Glutamatergic neuron (in vitro differentiated cells): ENCODE measurements around the gene PLEKHM3. TPM values are rescaled to one million over a fixed set of nuclear protein-coding genes. Genes with fewer than 3 reads are reported as not detected.

Experiments
- DNase-seq: peaks from one replicate; pipeline ENCODE4 v3.0.0; 2022
- H3K27ac Mint-ChIP-seq: one replicate; pipeline ENCODE4 v1.8.0; 2020; ENCODE audit warnings: mild to moderate bottlenecking, mixed read lengths, inconsistent platforms; ENCODE audit not compliant: unreplicated experiment
- H3K27me3 Mint-ChIP-seq: one replicate; pipeline ENCODE4 v1.8.0; 2020; ENCODE audit warnings: mild to moderate bottlenecking, moderate library complexity, mixed read lengths, inconsistent platforms; ENCODE audit not compliant: unreplicated experiment
- H3K36me3 Mint-ChIP-seq: one replicate; pipeline ENCODE4 v1.8.0; 2020; ENCODE audit warnings: mild to moderate bottlenecking, mixed read lengths, inconsistent platforms; ENCODE audit not compliant: unreplicated experiment
- H3K4me1 Mint-ChIP-seq: one replicate; pipeline ENCODE4 v1.8.0; 2020; ENCODE audit warnings: mild to moderate bottlenecking, low read depth, mixed read lengths, inconsistent platforms; ENCODE audit not compliant: unreplicated experiment
- H3K4me3 Mint-ChIP-seq: one replicate; pipeline ENCODE4 v1.8.0; 2020; ENCODE audit warnings: mild to moderate bottlenecking, mixed read lengths, inconsistent platforms; ENCODE audit not compliant: unreplicated experiment
- H3K9me3 Mint-ChIP-seq: one replicate; pipeline ENCODE4 v1.8.0; 2020; ENCODE audit warnings: mild to moderate bottlenecking, moderate library complexity, mixed read lengths, inconsistent platforms; ENCODE audit not compliant: unreplicated experiment
- CTCF ChIP-seq: fragments of 200-600 bp; sonication (generic); IDR thresholded peaks from one replicate; pipeline ENCODE4 v1.5.0; 2021; ENCODE audit not compliant: partially characterized antibody, unreplicated experiment
- total RNA-seq: library from RNA; stranded (reverse); fragmentation: NEBNext Ultra II Directional; extraction: Animal tissue kit (Norgen Biotek cat#: 25700); gene quantifications from one replicate; pipeline ENCODE4 v1.2.1, GENCODE V29; 2021; ENCODE audit not compliant: unreplicated experiment

PLEKHM3 gene
- total RNA-seq, 1 donor from 2014 or later: 19.5 TPM

DNA sequence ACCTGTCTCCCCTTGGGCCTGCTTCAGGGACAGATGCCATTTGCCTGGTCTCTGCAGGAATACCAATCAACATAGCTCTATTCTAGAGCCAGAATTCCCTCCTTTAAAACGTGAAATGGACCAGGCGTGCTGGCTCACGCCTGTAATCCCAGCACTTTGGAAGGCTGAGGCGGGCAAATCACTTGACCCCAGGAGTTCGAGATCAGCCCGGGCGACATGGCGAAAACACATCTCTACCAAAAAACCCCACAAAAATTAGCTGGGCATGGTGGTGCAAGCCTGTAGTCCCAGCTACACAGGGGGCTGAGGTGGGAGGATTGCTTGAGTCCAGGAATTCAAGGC, 127.0 kb downstream of the PLEKHM3 start:
- no peak for TF ChIP-seq CTCF
- Mint-ChIP-seq H3K36me3 (peaks cover 4% of the 10 kb centered on the region), H3K9me3 (no peaks in the 10 kb centered on the region), H3K4me3 (no peak overlapping the region), H3K4me1 (peaks cover 6% of the 10 kb centered on the region), H3K27me3 (peaks cover 2% of the 10 kb centered on the region), H3K27ac (peak overlapping the region; percentile 68)
- DNase-seq: no peak

- TF ChIP-seq CTCF: no peak
- Mint-ChIP-seq H3K27me3 (peaks cover 2% of the 10 kb centered on the region), H3K4me3 (no peak overlapping the region), H3K36me3 (peaks cover 4% of the 10 kb centered on the region), H3K4me1 (peaks cover 6% of the 10 kb centered on the region), H3K27ac (peak overlapping the region; percentile 68), H3K9me3 (no peaks in the 10 kb centered on the region)
- no peak for DNase-seq
Observed at GRCh38 chr2:207897541-207898353, 127.6 kb downstream of the PLEKHM3 start.

DNA sequence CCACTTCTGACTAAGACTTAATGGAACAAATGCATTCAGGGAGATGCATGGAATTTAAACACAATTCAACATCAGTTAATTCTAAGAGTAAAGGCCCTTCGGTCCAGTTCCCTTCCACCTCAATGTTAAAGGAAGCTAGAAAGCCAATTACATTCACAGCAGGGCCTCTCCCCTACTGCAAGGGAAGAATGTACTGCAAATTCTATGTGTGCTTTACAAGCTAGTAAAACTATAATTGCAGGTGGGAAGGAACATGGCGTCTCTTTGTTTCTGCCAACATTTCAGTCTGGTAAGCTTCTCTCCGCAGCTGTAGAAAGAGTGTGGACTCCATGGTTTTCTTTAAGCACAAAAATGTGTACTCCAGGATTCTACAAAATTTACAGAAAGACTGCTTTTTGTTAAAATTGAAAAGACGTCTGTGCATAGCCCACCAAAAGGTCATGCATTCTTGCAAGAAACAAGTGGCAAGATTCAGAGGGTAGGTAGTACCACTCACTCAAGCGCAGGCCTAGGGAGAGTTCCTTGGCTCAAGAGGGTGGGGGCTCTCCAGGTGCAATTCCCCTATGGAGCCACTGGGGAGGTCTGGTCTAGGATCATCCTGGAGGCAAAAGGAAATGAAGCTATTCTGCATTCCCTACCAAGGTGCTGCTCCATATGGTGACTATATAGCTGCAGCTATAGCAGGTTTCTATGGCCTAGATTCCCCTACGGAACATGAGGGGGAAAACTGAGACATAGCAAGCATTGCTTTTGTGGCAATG, 128.6 kb downstream of the PLEKHM3 start:
- peak; percentile 26 for TF ChIP-seq CTCF

GRCh38 chr2:207895274-207895860, 130.0 kb downstream of the PLEKHM3 start:
- Mint-ChIP-seq H3K27ac (no peak overlapping the region), H3K4me1 (peaks cover 6% of the 10 kb centered on the region), H3K4me3 (no peak overlapping the region), H3K9me3 (no peaks in the 10 kb centered on the region), H3K27me3 (peaks cover 2% of the 10 kb centered on the region), H3K36me3 (peaks cover 4% of the 10 kb centered on the region)
- no peak for DNase-seq
- TF ChIP-seq CTCF: no peak

More for the DNA sequence above, 128.6 kb downstream of the PLEKHM3 start:
- H3K27ac Mint-ChIP-seq: no peak overlapping the region
- peaks cover 2% of the 10 kb centered on the region for H3K27me3 Mint-ChIP-seq
- no peaks in the 10 kb centered on the region for H3K9me3 Mint-ChIP-seq
- peaks cover 4% of the 10 kb centered on the region for H3K36me3 Mint-ChIP-seq
- peaks cover 6% of the 10 kb centered on the region for H3K4me1 Mint-ChIP-seq
- DNase-seq: no peak
- H3K4me3 Mint-ChIP-seq: no peak overlapping the region
